DMS 273 treated with DMSO at 0.1 percent for 48 hours (cell line): ENCODE data around the gene UBALD1.

Source experiments
- DNase-seq: peaks from one replicate; lab custom pipeline; 2025; lab: John Stamatoyannopoulos, UW

UBALD1 gene

DNA sequence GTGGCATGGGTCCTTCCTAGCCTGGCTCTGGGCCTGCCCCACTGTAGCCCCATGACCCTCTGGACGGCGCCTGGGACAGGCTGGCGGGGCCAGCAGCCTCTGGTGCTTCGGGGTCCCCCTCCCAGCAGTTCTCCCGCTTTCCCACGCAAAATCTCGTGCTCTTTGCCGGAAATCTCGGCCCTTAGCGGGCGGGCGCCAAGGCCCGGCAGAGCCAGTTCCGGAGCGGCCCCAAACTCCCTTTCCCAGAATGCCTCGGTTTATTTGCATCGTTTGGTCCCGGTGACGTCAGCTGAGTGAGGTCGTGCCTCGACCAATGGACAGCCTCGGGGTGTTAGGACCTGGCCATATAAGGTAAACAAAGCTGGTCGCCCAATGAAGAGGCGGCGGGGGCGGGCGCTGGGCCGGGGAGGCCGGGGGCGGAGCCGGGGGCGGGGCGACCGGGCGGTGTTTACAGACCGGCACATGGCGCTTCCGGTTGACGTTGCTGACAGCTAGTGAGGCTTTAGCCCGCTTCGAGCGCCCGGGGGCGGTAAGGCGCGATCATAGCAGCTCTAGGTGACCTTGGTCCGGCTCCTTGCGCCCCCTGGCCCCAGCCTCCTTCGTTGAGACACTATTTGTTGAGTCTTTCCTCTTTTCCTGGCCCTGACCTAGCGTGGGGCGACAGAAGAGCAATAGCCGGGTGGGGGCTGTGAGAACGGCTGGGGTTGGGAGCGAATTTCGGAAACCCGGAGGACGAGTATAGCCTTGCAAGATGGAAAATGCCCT is 1.5 kb upstream of the UBALD1 start:
- DNase-seq: peak; percentile 99

DNA sequence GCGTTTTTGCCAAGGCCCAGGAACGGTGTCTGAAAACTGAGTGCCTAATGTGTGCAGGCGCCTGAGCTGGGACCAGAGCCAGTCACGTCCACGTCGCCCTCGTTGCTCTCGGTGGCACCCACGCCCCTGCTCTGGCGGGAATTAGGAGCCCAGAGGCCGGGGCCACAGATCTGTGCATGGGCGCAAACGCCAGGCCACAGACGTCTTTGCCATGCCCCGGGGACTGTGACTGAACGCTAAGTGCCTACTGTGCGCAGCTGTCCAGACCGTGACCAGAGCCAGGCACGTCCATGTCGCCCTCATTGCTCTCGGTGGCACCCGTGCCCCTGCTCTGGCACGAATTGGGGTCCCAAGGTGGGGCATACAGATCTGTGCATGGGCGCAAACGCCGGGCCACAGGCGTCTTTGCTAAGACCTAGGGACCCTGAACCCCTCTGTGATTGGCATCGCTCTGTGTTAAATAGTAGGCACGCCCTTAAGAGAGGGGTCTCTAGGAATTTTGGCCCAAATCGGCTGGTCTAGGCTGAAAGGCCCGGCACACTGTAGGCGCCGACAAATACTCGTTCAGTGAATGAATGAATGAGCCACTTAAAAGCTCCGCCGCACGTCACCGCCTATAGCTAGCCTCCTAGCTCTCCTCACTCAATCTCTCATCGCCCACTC is 827 bp upstream of the UBALD1 start:
- DNase-seq: no peak

DNA sequence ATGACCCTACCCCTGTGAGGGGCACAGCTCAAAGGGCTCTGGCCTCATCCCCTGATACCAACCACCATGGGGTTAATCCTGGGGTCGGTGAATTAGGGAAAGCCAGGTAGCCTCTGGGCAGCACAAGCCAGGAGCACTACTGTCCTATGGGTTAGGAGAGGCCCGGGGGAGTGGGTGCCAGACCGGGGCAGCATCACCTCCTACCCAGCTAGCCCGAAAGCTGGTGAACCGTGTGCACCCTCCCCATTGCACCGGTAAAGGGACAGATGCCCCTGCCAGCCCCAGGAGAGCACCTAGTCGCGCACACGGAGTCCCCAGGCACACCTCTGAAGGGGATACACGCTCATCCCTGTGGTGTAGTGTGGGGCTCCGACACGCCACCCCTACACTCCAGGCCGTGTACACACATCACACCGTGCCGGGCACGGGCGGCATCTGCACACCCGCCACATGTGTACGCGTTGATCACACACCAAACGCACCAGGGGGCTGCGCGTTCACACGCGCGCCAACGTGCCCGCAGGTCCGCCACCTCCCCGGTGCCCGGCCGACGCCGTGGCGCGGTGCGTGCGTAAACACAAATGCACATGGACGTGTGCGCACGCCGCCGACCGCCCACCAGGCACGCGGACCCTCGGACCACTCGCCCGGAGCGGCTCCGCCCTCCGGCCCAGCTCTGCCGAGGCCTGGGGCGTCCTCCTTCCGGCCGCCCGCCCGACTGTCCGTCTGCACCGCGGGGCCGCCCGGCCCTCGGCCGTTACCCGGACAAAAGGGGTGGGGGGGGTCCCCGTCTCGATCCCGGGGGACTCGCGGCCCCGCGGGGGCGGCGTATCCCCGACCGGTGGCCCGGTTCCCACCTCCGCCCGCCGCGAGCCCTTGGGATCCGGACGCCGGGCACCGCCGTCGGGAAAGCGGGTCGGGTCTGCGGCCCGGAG is 785 bp downstream of the UBALD1 start:
- no peak for DNase-seq

DNA sequence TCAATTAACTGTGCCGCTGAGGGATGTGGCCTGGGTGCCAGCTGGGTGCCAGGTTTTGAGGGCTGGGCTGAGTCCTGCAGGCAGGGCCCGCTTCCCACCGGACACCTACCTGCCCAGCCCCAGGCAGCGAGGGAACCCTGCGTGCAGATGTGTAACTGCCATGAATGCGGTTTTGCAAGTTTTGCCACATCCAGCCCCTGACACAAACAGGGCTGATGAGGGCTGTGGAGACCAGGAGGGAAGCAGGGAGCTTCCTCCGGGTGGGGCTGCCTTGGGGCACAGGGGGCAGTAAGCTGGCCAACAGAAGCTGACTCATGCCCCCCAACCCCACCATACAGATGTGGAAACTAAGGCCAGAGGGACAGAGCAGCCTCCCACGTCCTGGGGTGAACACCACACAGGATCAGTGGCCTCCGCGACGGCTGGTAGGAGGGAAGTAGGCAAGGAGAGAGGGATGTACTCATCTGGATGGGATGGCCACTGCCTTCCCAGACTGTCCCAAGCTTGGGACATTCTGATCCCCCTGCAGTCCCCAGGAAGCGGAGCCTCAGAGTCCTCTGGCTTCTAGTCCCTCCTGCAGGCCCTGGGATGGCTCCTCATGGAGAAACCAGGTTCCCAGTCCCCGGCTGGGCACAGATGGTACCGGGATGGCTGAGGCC is 1.6 kb downstream of the UBALD1 start:
- no peak for DNase-seq

DNA sequence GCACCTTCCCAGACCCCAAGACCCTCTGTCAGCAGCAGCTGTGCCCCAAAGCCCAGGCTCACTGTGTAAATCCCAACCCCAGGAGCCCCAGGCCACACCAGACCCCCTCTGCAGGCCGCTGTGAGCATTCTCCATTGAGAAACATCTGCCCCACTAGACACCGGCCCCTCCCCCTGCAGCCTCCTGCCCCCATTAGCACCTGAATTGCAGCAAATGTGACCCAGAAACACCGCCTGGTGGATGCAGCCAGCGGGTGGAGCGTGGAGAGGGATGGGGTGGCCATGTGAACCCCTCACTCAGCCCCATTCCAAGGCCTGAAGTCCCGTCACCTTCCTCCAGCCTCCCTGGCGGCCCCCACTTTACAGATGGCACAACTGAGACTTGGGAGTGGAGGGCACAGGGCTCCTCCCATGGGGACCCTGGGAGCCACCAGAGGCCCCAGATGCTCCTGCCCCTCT is 2.2 kb downstream of the UBALD1 start:
- DNase-seq: no peak

DNA sequence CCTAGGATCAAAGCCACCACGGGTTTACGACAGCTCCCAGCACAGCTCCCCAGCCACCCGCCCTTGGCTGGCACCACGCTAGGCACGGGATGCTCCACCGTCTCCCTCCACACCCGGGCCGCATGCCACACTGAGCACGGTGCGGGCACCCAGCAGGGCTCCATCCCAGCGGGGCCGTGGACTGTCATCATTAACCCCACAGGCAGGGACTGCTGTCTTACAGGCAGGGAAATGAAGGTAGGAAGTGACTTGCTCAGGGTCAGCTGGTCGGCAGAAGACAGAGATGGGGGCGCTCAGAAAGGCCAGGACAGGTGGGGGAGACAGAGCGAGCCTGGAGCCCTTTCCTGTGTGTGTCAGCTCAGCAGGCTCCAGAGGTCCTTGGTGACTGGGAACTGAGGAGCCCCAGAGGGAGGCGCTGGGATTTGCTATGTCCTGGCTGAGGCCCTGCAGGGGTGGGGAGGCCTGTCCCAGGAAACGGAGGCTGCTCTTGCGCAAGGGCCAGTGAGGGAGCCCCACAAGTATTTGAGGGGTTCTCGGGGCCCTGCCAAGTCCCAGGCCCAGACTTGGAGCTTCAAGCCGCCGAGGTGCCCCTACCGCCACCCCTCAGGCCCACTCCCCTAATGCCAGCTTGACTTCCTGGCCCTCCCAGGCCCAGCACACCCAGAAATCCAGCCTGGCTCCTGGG is 3.2 kb downstream of the UBALD1 start:
- DNase-seq: no peak

DNA sequence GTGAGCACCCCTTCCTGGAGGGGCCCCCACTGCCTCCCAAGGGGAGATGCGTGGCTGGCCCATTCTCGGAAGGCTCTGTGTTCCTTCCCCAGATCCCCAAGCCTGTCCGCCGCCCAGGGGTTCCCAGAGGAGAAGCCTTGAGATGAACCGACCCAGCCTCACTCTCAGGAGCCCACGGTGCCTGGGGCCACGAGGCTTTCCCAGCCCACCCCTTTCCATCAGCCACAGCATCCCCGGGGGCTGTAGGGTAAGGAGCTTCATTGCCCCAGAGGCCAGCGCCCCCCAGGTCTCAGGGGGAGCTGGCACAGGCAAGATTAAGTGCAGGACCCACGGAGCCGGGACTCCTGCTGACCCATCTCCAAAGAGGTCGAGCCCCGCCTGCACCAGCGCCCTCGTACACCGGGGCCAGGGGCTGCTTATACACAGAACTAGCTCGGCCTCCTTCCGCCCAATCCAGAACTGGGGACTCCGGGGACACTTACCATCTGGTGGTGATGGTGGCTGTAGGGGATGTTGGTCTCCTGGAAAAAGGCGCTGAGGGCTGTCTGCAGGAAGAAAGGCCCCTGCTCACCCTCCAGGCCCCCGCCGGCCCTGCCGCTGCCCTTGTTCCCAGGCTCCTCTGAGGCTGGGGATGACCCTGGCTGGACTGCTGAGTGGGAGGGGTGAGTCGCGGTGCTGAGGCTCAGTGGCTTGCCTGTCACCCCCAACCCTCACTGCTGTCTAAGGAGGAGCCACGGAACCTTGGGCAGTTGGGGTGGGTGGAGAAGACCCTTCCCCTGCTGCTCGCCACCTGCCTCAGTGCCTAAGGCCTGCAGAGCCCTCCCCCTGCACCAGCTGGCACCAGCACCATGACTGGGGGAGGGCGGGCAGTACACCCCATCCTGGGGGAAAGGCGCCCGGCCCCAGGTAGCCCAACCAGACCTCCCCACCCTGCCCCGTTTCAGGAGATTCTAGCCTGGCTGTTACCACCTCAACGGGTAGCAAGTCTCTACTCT is 4.4 kb downstream of the UBALD1 start:
- no peak for DNase-seq

DNA sequence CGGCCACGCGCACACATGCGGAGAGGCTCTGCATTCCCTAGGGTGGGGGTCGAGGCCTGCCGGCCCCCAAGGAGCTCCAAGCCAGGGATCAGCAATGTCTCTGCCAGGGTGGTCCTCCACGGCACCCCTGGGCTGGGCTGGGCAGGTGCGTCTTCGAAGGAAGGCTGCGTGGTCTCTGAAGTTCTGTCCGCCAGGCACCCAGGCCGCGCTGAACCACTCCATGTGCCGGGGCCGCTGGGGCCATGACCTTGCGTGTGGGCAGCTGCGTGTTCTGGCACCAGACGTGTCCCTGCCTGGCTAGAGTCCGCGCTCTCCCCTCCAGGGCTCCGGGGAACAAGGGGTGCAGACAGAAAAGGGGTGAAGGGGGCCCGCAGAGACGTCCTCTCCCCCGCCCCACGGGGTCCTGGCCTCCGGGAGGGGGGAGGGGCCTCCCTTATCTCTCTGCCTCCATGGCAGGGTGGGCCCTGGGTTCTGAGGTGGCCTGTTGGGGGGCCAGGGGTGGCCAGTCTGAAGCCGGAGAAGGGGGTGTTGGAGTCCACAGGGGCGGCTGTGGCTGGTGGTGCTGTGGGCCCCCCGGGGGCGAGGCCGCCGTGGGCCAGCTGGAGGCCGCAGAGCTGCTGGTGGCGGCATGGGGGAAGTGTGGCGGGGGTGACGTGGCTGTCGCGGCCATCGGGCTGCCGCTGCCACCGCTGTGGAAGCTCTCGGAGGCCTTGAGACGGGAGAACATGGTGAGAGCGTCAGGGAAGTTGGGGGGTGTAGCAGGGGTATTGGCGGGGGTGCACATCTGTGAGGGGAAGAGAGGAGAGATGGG is 5.3 kb downstream of the UBALD1 start:
- DNase-seq: no peak

DNA sequence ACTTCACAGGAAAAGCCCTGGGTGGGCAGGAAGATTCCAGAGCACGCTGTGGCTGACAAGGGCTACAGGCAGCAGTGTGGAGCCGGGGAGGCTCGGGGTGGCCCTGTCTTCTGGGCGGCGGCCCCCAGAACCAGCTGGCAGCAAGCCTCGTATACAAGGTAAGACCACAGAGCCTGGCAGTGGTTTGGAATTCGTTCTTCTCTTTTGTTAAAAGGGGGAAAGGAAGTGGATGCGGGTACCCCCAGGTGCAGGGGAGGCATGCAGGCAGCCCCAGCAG is 6.0 kb downstream of the UBALD1 start:
- no peak for DNase-seq

DNA sequence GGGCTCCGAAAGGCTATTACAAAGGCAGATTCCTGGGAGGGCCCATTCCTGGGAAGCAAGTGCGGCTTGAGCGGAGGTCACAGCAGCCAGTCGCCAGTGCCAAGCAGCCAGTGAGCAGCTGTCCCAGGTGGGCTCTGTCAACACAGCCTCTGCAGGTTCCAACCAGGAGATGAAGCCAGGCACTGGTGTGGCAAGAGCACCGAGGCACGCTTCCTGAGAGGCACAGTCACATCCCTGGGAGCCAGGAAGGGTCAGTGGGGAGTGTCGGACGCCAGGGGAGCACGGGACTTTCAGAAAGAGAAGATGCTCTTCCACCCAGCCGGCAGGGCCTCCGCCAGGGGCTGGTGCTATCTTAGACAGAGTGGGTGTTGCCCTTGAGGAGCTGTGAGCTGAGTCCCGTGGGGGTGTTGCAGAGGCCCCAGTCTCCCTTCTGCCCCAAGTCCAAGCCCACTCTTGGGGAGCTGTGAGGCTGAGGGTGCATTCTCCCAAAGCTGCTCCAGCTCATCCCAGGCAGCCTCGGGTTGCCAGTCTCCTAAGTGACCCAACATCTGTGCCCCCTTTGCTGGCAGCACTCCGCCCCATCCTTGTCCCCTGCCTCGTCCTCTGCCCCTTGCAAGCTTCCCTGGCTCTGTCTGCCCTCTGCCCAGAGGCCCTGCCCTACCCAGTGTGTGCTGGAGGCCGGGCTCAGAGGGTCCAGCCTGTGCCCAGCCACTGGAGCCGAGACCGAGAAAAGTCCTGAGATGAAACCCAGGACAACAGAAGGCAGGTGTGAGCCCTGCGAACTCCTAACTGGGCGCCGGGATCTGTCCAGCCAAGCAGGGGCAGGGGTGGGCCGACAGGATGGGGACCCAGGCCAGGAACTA is 6.6 kb downstream of the UBALD1 start:
- no peak for DNase-seq

DNA sequence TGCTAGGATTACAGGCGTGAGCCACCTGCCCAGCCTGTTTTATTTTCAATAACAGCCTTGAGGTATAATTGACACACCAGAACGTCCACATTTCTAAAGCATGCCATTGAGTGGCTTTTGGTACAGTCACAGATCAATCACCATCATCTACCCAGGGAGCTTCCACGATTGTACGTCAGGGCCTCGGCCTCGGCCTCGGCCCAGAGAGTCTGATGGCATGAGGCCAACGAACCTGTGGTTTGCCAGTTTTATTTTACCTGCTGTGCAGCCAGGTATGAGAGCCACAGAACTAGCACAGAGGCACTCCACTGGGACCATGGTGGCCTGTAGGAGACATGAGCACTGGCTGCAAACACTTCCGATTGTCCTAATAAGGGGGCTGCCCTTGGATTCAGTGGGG is 8.3 kb downstream of the UBALD1 start:
- DNase-seq: no peak

DNA sequence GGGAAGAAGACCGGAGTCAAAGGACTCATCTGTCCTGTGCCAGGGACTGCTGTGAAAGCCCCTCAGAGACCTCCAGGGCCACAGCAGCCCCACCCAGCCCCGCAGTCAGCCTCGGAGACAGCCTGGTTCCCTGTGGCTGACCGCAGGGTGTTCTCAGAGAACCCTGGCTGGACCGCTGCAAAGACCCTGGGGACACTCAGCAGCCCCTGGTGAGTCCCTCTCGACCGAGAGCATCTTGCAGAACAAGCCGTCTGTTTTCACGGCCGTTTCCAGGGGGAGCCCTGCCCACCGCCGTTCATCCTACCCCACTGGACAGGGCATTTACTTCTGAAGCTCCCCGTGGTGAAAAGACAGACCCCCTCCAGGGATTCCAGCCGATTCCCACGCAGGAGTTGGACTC is 10.3 kb downstream of the UBALD1 start:
- DNase-seq: no peak

DNA sequence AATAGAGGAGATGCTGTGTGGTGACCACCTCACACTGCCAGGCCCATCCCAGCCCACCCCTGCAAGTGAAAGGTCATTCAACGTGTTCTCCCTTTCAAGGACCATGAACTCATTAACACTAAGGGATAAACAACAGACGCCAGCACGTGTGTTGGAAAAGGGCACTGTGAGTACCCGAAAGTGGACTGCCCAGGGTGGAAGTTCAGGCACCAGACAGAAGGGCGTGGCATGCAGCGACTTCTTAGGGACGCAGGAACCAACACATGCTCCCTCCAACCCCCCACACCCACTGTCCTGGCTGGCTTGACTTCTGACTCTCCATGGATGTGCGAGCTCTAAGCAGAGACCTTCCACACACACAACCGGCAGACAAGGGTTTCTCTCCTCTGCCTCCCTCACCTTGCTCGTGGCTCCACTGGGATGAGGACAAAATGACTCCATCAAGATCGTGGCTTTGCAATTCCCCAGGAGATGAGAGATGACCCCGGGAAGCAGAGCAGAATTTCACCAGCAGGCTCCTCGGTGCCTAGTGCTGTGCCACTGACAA is 11.0 kb downstream of the UBALD1 start:
- no peak for DNase-seq

DNA sequence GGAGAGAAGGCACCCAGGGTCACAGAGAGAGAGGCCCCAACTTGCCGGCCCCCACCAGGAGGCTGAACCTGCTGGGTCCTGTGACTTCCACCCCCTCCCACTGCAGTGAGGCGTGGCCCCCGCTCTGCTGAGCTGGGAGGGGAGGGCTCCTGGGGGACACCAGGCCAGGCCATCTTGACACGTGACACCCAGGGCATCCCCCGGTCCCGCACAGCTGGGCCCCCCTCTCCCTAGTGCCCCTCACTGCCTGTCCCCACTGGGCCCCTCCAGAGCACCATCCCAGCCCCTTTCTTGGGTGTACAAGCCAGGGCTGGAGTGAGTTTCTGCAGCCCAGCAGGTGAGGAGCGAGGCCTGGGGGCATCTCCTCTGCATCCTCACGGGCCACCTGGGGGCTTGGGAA is 12.4 kb downstream of the UBALD1 start:
- no peak for DNase-seq

DNA sequence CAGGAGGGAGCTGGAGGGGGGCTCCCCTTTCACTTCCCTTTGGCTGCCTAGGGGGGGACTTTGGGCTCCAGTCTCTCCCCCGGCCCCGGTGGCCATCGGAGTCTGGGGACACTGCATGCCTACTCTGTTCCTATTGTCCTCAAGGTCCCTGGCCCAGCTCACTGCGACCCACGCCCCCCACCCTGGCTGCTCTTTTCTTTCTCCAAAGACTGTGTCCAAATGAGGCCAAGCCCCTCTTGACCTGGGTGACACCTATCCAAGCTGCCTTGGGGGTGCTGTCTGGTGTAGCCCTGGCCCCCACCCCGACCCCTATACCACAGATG is 12.9 kb downstream of the UBALD1 start:
- DNase-seq: no peak

DNA sequence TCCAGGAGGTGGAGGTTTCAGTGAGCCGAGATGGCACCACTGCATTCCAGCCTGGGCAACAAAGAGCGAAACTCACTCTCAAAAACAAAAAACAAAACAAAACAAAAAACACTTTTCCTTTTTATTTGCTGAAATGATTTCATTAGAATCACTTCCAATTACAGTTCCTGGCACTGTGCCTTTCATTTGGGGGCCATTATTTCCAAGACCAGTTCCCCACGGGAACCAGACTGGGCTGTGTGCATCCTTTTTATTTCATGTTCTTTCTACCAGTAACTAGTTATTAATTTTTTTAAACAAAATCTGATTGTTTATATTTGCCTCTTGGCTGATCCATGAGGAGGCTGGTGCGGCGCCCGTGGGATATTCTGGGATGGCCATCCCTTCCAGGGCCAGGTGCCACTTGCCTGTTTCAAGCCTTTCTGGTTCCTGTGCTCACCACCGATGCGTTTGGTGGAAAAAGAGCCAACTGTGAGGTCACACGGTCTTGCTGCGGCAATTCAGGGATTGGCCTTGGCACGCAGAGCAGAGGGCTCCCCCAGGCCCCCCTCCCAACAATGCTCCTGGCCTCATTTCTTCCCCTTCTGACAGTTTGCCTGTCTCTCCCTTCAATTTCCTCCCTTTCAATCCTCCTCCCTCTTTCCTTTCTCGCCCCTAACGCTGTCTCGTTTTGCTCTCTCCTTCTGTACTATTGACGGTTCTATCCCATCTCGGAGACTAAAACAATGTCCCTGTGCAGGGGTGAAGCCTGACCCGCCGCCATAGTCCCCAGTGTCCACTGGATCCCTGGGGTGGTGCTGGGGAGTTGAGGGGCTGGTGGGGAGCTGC is 13.4 kb downstream of the UBALD1 start:
- no peak for DNase-seq

DNA sequence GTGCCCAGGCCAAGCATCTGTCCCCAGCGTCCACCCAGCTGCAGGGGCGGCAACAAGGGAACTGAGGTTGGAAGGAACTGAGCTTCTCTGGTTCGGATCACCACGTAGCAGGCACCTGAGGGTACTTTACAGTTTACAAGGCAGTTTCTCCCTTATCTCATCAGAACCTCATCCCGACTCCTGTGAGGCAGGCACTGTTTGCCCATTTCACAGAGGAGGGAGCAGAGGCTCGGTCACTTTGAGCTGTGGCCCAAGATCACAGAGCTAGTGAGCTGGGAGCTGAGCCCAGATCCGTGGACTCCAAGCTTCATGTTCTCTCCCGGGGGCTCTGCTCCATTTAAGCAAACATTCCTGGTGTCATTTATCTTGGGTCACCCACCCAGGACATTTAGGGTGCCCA is 15.1 kb downstream of the UBALD1 start:
- DNase-seq: no peak

DNA sequence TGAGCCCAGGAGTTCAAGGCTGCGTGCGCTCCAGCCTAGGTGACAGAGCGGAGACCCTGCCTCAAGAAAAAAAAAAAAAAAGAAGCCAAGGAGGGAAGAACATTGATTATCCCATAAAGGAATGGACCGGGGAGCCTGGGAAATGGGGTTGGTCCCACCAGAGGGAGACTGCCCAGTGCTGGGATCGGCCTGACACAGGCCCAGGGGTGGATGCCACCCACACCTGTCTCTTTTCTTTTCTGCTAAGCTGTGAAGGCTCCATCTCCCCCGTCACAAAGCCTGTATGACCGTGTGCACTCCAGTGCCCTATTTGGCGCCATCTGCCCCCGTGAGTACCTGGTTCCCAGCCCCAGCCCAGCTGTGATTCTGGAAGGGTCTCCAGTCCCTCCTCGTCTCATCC is 15.7 kb downstream of the UBALD1 start:
- DNase-seq: no peak
